K562 (cell line): Measurements from ENCODE around the gene SLC16A12. TPM values are rescaled to one million over a fixed set of nuclear protein-coding genes. Genes with fewer than 3 reads are reported as not detected.

Experiments used
- ATAC-seq: fragments of 200-7000 bp; cut with Tn5 transposase; 3 replicates; pipeline ENCODE4 v1.9.1; 2020; ENCODE audit warnings: moderate library complexity
- BruUV-seq: library from RNA; stranded (reverse); fragments of 400-500 nt; replicated peaks from 2 replicates; lab custom pipeline; 2021; lab: Mats Ljungman, UMichigan
- CTCF ChIA-PET: fragments of 300-600 bp; formaldehyde crosslinking; extraction: SDS; loops from one replicate; lab custom pipeline; 2021; ENCODE audit warnings: low intra/inter-chr PET ratio; lab: Yijun Ruan, JAX
- POLR2A ChIA-PET: fragments of 300-600, 350-650 bp; sonication (Branson Sonifier 250); formaldehyde crosslinking; extraction: SDS; loops from one replicate; lab custom pipeline; 2021; ENCODE audit warnings: antibody characterized with exemption, inconsistent platforms; lab: Yijun Ruan, JAX
- DNase-seq, 4 experiments: peaks; one replicate each; pipeline versions ENCODE4 v3.0.0 to v3.0.0-alpha.2; 2011 to 2018; ENCODE audit warnings: low spot score in 3 of 4, mixed read lengths in 3 of 4; ENCODE audit errors: extremely low read depth in 1 of 4
- FAIRE-seq: peaks from 2 replicates; lab custom pipeline; 2011; peaks lifted over from hg19 to GRCh38; lab: Jason Lieb, UNC
- H2AFZ ChIP-seq: 2 replicates; pipeline ENCODE4 v1.6.0; 2011; ENCODE audit warnings: low read depth, low read length, control low read depth, inconsistent platforms
- H3K27ac ChIP-seq: fragments of 200-600 bp; 3 replicates; pipeline ENCODE4 v1.8.0; 2011; ENCODE audit warnings: low read depth, mild to moderate bottlenecking, control low read depth, inconsistent platforms, low read length, moderate library complexity, mixed read lengths; ENCODE audit errors: extremely low read depth
- H3K27me3 ChIP-seq, 2 experiments: fragments of 300-600 bp in 1 of 2; 2 replicates in 1 of 2; 3 replicates in 1 of 2; pipeline versions ENCODE4 v1.6.0 to v1.8.0; 2011; ENCODE audit warnings: inconsistent platforms in 2 of 2, low read length in 2 of 2, mild to moderate bottlenecking in 1 of 2, mixed read lengths in 1 of 2, moderate library complexity in 1 of 2; ENCODE audit not compliant: control insufficient read depth in 2 of 2, insufficient read depth in 2 of 2
- H3K36me3 ChIP-seq: fragments of 300-600 bp; 3 replicates; pipeline ENCODE4 v1.8.0; 2011; ENCODE audit warnings: mild to moderate bottlenecking, low read length, inconsistent platforms; ENCODE audit not compliant: control insufficient read depth, insufficient read depth
- H3K4me1 ChIP-seq, 2 experiments: fragments of 200-600 bp in 1 of 2; replicated peaks in 1 of 2; 2 replicates in 1 of 2; 3 replicates in 1 of 2; pipeline versions ENCODE4 v1.5.1 to v1.8.0; 2011; ENCODE audit warnings: inconsistent platforms in 2 of 2, low read length in 2 of 2, mild to moderate bottlenecking in 1 of 2, mixed read lengths in 1 of 2, moderate library complexity in 1 of 2; ENCODE audit not compliant: control insufficient read depth in 2 of 2, insufficient read depth in 2 of 2
- H3K4me2 ChIP-seq: 2 replicates; pipeline ENCODE4 v1.6.1; 2011; ENCODE audit warnings: low read length, control low read depth, inconsistent platforms, mixed read lengths; ENCODE audit not compliant: insufficient read depth
- H3K4me3 ChIP-seq: fragments of 200-600 bp; sonication (generic), shearing (Covaris generic); 2 replicates; pipeline ENCODE4 v1.5.1; 2016; ENCODE audit warnings: control low read depth, inconsistent platforms
- H3K79me2 ChIP-seq: fragments of 200-600 bp; 3 replicates; pipeline ENCODE4 v1.8.0; 2011; ENCODE audit warnings: low read length, inconsistent platforms; ENCODE audit not compliant: control insufficient read depth, insufficient read depth
- H3K9ac ChIP-seq, 2 experiments: 2 replicates each; pipeline versions ENCODE4 v1.6.0 to v1.6.1; 2011; ENCODE audit warnings: low read depth in 2 of 2, low read length in 2 of 2, control low read depth in 1 of 2, inconsistent platforms in 1 of 2, mild to moderate bottlenecking in 1 of 2, mixed read lengths in 1 of 2; ENCODE audit not compliant: insufficient read depth in 1 of 2
- H3K9me1 ChIP-seq: one replicate; pipeline ENCODE4 v1.6.0; 2011; ENCODE audit warnings: inconsistent platforms, mild to moderate bottlenecking, low read length, moderate library complexity; ENCODE audit not compliant: control insufficient read depth, insufficient read depth
- H3K9me3 ChIP-seq: replicated peaks from 2 replicates; pipeline ENCODE4 v1.5.1; 2011; ENCODE audit warnings: low read depth, low read length, inconsistent platforms; ENCODE audit not compliant: control insufficient read depth, insufficient read depth
- H4K20me1 ChIP-seq: replicated peaks from 2 replicates; pipeline ENCODE4 v1.6.1; 2011; ENCODE audit warnings: low read length, inconsistent platforms, mixed read lengths; ENCODE audit not compliant: control insufficient read depth, insufficient read depth
- ASH1L ChIP-seq: fragments of 450-650 bp; IDR thresholded peaks from 2 replicates; pipeline ENCODE4 v1.6.1; 2018; ENCODE audit warnings: borderline replicate concordance, mild to moderate bottlenecking, low read depth; ENCODE audit not compliant: partially characterized antibody
- BCOR ChIP-seq: fragments of 450-650 bp; IDR thresholded peaks from 2 replicates; pipeline ENCODE4 v1.6.1; 2016
- PRPF4 ChIP-seq: fragments of 200-400 bp; formaldehyde crosslinking; IDR thresholded peaks from one replicate; pipeline ENCODE4 v1.6.1; 2017; ENCODE audit warnings: low read length, low read depth, mild to moderate bottlenecking; ENCODE audit not compliant: insufficient read depth, poor library complexity, severe bottlenecking
- RBM34 ChIP-seq: fragments of 200-400 bp; formaldehyde crosslinking; IDR thresholded peaks from 2 replicates; pipeline ENCODE4 v1.6.1; 2018; ENCODE audit warnings: low read length, borderline replicate concordance; ENCODE audit not compliant: insufficient read depth
- RUNX1 ChIP-seq: sonication (generic); IDR thresholded peaks from 2 replicates; pipeline ENCODE4 v1.6.1; 2016; ENCODE audit warnings: antibody characterized with exemption, low read depth
- SMARCC2 ChIP-seq: fragments of 450-650 bp; IDR thresholded peaks from 2 replicates; pipeline ENCODE4 v1.6.1; 2017; ENCODE audit warnings: antibody characterized with exemption, moderate library complexity, mild to moderate bottlenecking, low read depth
- TCF7 ChIP-seq: sonication (generic); IDR thresholded peaks from 2 replicates; pipeline ENCODE4 v1.6.1; 2016; ENCODE audit warnings: antibody characterized with exemption, borderline replicate concordance
- ZBED1 ChIP-seq: IDR thresholded peaks from 2 replicates; pipeline ENCODE4 v1.6.1; 2014
- ZBTB1 ChIP-seq: sonication (generic); formaldehyde crosslinking; IDR thresholded peaks from 2 replicates; pipeline ENCODE4 v1.8.1; 2023; ENCODE audit warnings: missing genetic modification reagents, low read depth, mild to moderate bottlenecking, borderline replicate concordance
- ZNF41 ChIP-seq: fragments of 250-450 bp; sonication (Bioruptor Pico); conservative IDR thresholded peaks from 2 replicates; pipeline ENCODE4 v1.4.0; 2020; ENCODE audit warnings: mild to moderate bottlenecking
- WGBS: fragments of 100-300 bp; shearing (Covaris generic); methylation state at CpG from one replicate; pipeline ENCODE4 v1.1.6; 2016; ENCODE audit warnings: low coverage, mixed read lengths; ENCODE audit not compliant: insufficient coverage; ENCODE audit errors: missing lambda C conversion rate; 5-methylcytosine and 5-hydroxymethylcytosine counted together
- in situ Hi-C: fragments of 300-500 bp; cut with MboI; formaldehyde crosslinking; loops from 4 replicates; pipeline ENCODE4 v1.15.0; 2018; ENCODE audit warnings: inconsistent platforms, mixed read lengths
- intact Hi-C: fragments of 100-400 bp; cut with micrococcal nuclease; formaldehyde crosslinking; loops from 2 replicates; pipeline ENCODE4 v1.14.2; 2022
- polyA plus RNA-seq, 8 experiments: library from polyadenylated mRNA; depleted of rRNA in 4 of 8; stranded (reverse) in 5 of 8; unstranded in 3 of 8; fragments of >200 nt; fragmentation: Nextera tagmentation in 2 of 8; fragmentation: Illumina TruSeq in 1 of 8; extraction: Ambion mirVana in 2 of 8; extraction: Trizol in 1 of 8; gene quantifications; 2 replicates each; pipeline versions ENCODE4 v1.2.1 to v1.2.3, GENCODE V29; 2011 to 2014; ENCODE audit warnings: inconsistent platforms in 1 of 8, missing spikeins in 1 of 8
- total RNA-seq, 7 experiments: library from RNA; depleted of rRNA in 6 of 7; stranded (reverse); fragments of >200 nt in 6 of 7; fragmentation: Illumina TruSeq in 2 of 7; extraction: Trizol in 2 of 7; gene quantifications; 2 replicates each; pipeline versions ENCODE4 v1.2.1 to v1.2.3, GENCODE V29; 2011 to 2021; ENCODE audit warnings: low replicate concordance in 1 of 7
- TF ChIP-seq, protein P1 (sequence below), 2 experiments: fragments of 450-650 bp; IDR thresholded peaks; 2 replicates each; pipeline ENCODE4 v1.6.1; 2016; ENCODE audit warnings: mild to moderate bottlenecking in 2 of 2, borderline replicate concordance in 1 of 2, low read depth in 1 of 2, moderate library complexity in 1 of 2

SLC16A12 gene
- total and polyA plus RNA-seq, 9 of the 15 experiments (the other 6 are each of a cell fraction or from before 2014, with no cell fraction given), result not detected

DNA sequence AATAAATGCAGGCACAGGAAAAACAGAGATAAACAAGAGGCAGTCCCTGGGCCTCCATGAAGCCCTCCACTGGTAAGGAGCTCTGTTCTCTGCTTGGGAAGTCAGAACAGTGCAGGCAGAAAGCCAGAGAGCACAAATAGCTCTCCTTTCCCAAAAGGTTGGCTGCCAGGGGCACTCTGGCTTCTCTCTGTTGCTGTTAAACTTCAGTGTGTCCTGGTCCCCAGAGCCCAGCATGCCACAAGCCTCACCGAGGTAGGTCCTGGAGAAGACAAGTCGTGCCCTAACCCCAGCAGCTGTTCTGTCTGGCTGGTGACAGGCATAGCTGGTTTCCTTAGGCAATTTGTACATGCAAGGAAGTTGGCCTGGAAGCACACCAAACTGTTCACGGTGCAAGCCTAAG lies 17.3 kb downstream of the SLC16A12 start:
- H3K4me1 ChIP-seq, result no peaks in the 10 kb centered on the region
- H3K27ac ChIP-seq, result no peak overlapping the region
- H3K27me3 ChIP-seq, result 0 out of 5 replicates have a peak, but pooled peaks cover 0 to 4% of the 10 kb centered on the region in 2 experiments
- ATAC-seq (no peak), DNase-seq (no peak), FAIRE-seq (no peak)
- TF ChIP-seq SMARCC2 (no peak), RUNX1 (no peak), TCF7 (no peak), ZBED1 (no peak), ZNF41 (no peak), ZBTB1 (no peak), BCOR (no peak), PRPF4 (no peak), RBM34 (no peak), ASH1L (no peak)
- TF ChIP-seq, protein P1, sequence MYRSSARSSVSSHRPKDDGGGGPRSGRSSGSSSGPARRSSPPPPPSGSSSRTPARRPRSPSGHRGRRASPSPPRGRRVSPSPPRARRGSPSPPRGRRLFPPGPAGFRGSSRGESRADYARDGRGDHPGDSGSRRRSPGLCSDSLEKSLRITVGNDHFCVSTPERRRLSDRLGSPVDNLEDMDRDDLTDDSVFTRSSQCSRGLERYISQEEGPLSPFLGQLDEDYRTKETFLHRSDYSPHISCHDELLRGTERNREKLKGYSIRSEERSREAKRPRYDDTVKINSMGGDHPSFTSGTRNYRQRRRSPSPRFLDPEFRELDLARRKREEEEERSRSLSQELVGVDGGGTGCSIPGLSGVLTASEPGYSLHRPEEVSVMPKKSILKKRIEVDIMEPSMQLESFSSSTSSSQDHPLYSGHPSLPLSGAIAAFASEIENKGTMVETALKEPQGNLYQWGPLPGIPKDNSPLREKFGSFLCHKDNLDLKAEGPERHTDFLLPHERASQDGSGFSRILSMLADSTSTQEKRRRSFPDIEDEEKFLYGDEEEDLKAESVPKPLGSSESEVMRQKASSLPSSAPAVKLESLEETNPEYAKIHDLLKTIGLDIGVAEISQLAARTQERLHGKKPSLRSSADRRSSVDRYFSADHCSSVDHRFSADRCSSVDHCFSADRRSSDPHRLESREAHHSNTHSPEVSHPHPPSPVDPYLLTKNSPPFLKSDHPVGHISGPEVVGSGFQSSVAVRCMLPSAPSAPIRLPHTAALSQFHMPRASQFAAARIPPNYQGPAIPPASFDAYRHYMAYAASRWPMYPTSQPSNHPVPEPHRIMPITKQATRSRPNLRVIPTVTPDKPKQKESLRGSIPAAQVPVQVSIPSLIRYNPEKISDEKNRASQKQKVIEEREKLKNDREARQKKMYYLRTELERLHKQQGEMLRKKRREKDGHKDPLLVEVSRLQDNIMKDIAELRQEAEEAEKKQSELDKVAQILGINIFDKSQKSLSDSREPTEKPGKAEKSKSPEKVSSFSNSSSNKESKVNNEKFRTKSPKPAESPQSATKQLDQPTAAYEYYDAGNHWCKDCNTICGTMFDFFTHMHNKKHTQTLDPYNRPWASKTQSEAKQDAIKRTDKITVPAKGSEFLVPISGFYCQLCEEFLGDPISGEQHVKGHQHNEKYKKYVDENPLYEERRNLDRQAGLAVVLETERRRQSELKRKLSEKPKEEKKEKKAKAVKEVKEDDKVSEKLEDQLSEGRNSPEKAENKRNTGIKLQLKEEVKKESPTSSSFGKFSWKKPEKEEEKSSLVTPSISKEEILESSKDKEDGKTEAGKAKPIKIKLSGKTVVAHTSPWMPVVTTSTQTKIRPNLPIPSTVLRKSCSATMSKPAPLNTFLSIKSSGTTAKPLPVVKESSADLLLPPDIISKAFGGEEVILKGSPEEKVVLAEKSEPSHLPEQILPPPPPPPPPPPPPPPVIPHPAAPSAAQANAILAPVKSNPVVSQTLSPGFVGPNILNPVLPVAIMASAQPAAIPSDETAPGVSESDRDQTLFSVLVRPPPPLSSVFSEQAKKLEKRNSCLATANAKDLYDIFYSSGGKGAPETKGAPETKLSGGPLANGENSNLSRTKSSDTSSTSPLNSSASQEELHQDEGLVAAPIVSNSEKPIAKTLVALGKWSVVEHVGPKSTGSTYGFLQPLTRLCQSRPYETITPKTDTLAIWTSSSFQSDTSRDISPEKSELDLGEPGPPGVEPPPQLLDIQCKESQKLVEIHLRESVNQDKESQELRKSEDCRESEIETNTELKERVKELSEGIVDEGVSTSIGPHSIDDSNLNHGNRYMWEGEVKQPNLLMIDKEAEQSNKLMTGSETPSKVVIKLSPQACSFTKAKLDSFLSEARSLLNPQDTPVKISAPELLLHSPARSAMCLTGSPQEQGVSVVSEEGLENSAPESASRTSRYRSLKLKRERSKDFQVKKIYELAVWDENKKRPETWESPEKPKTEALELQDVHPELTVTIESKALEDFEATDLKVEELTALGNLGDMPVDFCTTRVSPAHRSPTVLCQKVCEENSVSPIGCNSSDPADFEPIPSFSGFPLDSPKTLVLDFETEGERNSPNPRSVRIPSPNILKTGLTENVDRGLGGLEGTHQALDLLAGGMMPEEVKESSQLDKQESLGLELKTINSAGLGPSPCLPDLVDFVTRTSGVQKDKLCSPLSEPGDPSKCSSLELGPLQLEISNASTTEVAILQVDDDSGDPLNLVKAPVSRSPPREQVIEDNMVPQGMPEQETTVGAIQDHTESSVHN (IDR thresholded peaks at IDR 0.05; ENCODE audit: borderline replicate concordance in 1 of 2, low read depth in 1 of 2), result no peak
- no peaks in the 10 kb centered on the region for H3K9me3 ChIP-seq
- H3K4me3 ChIP-seq, result no peak overlapping the region
- no peaks in the 10 kb centered on the region for H3K9me1 ChIP-seq
- no peak overlapping the region for H3K4me2 ChIP-seq
- intact Hi-C loops (no loop called here), in situ Hi-C loops (no loop called here)
- no TSS peak for BruUV-seq
- no peak overlapping the region for H3K9ac ChIP-seq
- H2AFZ ChIP-seq, result no peak overlapping the region
- POLR2A ChIA-PET, result no interaction called here
- 6% methylated on average over 3 of the region's 3 CpGs for WGBS
- no peaks in the 10 kb centered on the region for H3K79me2 ChIP-seq
- no peaks in the 10 kb centered on the region for H4K20me1 ChIP-seq
- no peaks in the 10 kb centered on the region for H3K36me3 ChIP-seq
- CTCF ChIA-PET, result no interaction called here
